ENCODE results near the gene STAB1.

The STAB1 gene

DNA sequence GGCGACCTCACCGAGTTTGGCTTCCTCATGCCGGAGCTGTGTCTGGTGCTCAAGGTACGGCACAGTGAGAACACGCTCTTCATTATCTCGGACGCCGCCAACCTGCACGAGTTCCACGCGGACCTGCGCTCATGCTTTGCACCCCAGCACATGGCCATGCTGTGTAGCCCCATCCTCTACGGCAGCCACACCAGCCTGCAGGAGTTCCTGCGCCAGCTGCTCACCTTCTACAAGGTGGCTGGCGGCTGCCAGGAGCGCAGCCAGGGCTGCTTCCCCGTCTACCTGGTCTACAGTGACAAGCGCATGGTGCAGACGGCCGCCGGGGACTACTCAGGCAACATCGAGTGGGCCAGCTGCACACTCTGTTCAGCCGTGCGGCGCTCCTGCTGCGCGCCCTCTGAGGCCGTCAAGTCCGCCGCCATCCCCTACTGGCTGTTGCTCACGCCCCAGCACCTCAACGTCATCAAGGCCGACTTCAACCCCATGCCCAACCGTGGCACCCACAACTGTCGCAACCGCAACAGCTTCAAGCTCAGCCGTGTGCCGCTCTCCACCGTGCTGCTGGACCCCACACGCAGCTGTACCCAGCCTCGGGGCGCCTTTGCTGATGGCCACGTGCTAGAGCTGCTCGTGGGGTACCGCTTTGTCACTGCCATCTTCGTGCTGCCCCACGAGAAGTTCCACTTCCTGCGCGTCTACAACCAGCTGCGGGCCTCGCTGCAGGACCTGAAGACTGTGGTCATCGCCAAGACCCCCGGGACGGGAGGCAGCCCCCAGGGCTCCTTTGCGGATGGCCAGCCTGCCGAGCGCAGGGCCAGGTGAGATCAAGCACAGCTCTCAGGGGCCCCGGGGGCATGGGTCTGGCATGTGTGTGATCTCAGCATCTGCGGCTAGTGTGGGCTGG lies 7.1 kb upstream of the STAB1 start:
- no peak for DNase-seq

DNA sequence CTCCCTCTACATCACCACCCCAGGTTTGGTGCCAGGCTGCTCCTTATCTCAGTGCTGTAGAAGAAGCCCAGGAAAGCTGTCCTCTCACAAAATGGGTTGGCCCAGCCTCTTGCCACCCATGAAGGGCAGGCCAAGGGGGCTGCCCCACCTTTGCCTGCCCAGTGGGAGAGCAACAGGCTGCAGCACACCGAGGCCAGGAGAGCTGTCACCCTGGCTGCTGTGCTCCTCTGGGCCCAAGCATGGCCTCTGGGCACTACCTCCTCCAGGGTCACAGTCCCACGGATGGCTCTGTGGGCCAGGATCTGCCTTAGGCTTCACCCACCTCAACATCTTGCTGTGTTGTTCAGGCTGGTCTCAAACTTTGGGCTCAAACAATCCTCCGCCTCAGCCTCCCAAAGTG lies 6.4 kb upstream of the STAB1 start:
- DNase-seq, result no peak

DNA sequence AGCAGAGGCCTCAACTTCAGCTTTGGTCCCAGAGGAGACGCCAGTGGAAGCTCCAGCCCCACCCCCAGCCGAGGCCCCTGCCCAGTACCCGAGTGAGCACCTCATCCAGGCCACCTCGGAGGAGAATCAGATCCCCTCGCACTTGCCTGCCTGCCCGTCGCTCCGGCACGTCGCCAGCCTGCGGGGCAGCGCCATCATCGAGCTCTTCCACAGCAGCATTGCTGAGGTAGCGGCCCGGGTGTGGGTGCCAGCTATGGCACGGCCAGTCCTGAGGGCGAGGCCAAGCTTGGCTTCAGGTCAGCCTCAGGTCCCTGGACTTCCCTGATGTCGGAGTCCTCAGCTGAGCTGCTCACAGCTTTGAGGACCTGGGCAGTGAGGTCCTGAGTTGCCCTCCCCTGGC lies 5.7 kb upstream of the STAB1 start:
- DNase-seq, result no peak

DNA sequence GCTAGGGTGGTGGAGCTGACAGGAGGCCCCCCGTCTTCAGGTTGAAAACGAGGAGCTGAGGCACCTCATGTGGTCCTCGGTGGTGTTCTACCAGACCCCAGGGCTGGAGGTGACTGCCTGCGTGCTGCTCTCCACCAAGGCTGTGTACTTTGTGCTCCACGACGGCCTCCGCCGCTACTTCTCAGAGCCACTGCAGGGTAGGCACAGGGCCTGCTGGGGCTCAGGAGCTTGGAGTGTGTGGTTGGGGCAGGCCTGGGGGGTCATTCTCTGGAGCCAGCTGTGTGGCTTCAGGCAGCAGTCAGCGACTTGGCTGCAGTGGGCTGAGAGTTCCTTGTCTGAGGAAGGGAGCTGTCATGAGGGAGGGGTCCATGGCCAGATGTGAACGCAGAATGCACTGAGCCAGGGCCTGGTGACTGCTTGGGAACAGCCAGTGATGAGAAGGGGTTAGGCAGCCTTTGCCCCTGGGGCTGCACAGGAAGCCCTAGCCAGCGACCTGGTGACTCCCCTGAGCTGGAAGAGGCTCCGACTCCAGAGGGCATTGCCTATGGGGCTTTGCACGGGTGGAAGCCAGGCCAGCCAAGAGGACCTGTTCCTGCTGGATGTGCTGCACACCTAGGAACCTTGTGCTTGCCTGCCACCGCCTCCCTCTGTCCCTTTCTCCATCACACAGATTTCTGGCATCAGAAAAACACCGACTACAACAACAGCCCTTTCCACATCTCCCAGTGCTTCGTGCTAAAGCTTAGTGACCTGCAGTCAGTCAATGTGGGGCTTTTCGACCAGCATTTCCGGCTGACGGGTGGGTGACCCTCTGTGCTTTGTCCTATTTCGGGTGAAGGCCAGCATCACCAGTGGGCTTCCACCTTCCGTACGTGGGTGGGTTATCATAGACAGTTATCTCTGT lies 4.9 kb upstream of the STAB1 start:
- DNase-seq, result no peak

DNA sequence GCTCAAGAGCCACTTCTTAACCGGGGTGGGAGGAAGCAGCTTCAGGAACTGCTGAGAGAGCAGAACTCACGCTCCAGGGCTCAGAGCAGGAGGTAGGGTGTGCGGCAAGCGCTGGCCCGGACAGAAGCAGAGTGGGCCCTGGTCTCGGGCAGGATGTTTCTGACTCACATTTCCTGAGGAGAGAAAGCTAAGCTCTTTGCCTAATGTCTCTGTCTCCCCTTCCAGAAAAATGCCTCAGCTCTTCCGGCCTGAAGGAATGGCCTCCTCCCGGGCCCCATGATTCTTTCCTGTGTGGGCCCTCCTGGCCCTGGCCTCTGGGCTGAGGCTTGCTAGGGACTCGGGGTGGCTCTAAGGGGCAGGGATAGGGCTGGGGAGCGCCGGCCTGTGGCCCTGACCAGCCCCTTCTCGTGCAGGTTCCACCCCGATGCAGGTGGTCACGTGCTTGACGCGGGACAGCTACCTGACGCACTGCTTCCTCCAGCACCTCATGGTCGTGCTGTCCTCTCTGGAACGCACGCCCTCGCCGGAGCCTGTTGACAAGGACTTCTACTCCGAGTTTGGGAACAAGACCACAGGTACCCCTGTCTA lies 4.1 kb upstream of the STAB1 start:
- DNase-seq, result no peak

DNA sequence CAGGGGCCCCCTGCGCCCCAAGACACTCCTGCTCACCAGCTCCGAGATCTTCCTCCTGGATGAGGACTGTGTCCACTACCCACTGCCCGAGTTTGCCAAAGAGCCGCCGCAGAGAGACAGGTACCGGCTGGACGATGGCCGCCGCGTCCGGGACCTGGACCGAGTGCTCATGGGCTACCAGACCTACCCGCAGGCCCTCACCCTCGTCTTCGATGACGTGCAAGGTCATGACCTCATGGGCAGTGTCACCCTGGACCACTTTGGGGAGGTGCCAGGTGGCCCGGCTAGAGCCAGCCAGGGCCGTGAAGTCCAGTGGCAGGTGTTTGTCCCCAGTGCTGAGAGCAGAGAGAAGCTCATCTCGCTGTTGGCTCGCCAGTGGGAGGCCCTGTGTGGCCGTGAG lies 3.1 kb upstream of the STAB1 start:
- no peak for DNase-seq

DNA sequence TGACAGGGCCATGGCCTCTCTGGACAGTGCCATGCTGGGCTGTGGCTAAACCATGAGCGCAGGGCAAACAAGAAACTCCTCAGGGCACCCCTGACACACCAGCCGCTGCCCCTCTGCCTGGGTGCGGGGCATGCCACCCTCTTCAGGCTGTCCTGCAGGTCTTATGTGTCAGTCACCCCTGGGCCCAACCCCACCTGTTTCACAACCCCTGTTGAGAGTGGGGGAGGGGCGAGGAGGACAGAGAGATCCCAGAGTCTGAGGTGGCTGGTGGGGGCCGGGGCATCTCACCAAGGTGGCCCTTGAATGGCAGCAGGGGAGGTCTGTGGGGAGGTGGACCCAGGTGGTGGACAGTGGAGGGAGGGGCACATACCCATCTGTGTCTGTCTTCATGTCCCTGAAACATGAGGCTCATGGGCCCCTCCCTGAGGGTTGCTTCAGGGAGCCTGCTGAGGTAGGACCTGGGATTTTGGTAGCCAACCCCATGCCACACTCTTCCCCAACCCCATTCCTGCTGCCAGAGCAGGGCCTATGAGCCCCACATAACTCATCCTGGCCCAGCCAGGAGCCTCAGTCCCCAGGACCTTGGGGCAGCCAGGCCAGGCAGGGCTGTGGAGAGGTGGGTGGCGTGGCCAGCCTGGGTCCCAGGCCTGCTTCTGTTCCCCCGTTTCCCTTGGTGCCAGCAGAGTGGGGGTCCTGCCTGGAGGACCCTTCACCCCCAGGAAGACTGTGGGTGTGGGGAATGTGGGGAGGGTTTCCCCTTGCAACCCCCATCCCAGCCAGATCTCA lies 1.7 kb upstream of the STAB1 start:
- no peak for DNase-seq

DNA sequence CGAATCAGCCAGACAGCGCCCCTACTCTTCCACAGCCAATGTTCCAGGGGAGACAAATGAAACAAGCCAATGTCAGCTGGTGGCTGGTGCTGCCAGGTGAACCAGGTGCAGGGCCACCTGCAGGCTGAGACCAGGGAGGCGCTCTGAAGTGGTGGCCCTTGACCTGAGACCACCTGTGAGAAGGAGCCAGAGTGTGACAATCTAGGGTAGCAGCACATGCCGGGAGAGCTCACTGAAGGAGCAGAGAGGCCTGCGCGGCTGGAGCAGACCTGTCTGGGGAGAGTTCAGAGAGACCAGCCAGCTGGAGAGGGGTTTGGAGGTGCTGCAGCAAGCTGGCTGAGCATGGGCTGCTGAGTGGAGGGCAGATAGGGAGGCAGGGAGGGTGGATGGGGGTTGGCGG lies 693 bp upstream of the STAB1 start:
- no peak for DNase-seq

DNA sequence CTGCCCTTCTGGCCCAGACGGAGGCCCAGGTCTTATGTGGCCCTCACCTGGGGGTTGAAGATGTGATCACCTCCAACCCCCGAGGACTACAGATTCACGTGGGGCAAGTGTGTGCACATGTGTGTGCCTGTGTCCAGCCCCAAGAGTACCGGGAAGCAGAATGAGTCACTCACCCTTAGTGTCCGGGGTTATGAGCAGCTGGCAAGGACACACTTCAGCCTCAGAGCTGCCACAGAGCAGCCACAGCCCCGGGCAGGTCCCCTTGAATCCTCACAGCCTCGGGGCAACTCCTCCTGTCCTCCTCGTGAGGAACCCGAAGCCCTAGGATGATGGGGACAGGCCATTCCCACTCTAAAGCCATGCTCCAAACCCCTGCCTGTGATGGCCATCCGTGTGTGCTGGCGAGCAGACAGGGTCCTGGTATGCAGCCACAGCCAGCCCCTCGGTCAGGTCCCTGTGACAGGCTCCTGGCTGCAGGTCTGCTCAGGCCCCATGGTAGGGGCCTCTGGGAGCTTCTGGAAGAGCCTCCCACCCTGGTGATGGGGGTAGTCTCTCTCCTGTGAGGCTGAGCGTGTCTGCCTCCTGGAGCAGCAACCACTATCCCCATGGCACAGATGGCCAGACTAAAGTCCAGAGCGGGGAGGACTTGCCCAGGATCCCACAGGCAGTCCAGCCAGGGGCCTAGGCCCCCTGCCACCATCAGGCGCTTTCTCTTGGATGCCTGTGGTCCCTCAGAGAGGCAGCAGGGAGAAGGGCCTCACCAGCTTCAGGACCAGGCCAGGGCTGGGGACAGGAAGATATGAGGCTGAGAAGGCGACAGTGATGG lies 852 bp downstream of the STAB1 start:
- no peak for DNase-seq

DNA sequence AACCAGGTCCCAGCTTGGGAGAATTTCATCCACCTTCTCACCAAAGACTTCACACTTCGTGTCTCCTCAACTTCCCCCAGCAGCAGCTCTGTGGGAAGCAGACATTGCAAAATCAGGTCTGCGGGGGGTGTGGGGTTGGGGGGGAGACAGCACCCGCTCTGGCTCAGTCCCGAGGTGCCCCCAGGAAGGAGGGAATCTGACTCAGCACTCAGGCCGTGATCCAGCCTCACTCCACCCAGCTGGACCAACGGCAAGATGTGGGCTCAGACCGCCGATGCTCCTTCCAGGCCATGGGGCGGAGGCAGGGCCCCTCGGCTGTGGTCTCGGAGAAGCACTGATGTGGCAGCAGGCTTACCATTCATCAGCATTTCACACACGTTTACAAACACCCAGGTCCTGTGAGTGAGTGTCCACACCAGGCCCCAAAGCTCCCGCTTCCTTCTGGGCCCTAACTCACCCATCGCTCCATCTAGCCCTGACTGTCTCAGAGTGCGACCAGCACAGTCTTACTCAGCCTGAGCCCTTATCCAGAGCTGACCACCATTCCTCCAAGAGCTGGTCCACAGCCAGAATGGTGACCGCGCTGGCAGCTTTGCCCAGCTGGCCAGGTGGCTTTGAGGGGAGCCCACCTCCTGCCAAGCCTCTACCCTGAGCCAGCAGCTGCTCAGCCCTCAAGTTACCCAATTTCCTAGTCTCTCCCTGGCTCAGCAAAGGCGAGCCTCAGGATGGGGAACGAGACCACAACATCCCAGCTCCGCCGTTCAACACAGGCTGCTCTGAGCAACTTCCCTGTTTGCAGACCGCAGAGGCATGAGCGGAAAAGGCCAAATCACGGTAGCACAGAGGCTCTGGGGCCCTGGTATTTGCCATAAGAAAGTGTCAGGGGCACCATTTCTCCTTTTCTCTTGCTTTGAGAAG lies 3.3 kb downstream of the STAB1 start:
- DNase-seq, result no peak

DNA sequence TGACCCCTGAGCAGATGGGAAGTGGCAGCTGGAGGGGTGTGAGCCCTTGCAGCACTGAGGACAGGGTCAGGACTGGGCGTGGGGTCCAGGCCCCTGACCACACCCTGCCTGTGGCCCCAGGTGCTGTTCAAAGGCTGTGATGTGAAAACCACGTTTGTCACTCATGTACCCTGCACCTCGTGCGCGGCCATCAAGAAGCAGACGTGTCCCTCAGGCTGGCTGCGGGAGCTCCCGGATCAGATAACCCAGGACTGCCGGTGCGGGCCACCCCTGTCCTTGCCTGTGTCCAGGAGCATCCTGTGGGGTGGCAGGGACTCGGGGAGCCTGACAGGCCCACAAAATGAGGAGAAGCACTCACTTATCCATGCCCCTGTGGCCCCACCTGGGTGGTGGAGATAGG lies 5.9 kb downstream of the STAB1 start:
- no peak for DNase-seq

DNA sequence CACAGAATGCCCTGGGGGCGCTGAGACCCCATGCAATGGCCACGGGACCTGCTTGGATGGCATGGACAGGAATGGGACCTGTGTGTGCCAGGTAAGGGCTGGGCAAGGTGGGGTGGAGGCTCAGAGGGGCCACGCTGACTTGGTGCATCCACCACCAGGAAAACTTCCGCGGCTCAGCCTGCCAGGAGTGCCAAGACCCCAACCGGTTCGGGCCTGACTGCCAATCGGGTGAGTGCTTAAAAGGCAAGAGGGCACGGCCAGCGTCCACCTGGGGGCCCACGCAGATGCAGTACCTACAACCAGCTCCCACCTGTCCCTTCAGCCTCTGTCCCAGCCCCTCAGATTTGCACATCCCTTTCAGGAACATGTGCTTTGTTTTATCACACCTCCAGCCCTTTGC lies 6.9 kb downstream of the STAB1 start:
- DNase-seq, result no peak

DNA sequence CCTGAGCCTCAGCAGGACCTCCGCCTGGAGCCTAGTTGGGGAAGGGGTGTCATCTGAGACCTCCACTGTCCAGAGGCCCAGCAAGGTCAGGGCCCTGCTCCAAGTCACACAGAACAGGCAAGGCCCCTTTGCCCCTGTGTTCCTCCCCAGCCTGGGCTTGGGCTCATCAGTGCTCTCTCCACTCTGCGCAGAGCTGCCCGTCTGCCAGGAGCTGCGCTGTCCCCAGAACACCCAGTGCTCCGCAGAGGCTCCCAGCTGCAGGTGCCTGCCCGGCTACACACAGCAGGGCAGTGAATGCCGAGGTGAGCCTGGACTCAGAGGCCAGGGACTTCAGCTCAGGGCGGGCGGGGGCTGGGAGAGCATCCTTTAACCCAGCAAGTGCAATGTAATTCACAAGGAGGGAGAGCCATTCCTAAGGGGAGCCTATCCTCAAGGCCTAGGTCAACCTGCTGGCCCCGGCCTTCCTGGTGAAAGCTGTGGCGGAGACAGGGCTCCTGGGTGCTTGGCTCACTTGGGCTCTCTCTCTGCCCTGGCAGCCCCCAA lies 7.7 kb downstream of the STAB1 start:
- DNase-seq, result no peak

DNA sequence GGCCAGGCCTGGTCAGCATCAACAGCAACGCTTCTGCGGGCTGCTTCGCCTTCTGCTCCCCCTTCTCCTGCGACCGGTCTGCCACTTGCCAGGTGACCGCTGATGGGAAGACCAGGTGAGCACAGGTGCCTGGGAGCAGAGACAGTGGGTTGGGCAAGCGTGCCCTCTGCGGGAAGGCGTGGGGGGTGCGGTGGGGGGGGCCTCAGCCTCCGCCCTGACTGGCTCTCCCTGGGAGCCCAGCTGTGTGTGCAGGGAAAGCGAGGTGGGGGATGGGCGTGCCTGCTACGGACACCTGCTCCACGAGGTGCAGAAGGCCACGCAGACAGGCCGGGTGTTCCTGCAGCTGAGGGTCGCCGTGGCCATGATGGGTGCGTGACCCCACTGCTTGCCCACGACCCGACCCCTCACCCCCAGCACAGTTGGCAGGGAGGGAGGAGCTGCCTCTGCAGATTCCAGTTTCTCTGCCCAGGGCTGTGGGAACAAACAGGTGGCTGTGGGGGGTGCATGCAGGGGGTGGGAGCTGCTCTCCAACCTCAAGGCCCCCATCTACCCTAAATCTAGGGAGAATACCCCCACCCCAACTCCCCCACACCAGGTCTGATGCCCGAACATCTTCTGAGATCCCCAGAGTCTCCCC lies 8.8 kb downstream of the STAB1 start:
- no peak for DNase-seq

DNA sequence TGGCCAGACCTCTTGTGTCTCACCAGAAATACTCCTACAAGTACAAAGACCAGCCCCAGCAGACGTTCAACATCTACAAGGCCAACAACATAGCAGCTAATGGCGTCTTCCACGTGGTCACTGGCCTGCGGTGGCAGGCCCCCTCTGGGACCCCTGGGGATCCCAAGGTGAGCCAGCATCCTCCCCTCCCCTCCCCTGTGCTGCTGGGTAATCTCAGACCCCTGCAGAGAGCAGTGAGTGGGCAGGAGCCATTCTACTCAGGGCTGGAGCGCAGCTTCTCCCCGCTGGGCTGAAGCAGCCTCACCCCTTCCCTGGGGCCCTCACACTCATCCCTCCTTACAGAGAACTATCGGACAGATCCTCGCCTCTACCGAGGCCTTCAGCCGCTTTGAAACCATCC lies 9.8 kb downstream of the STAB1 start:
- DNase-seq, result no peak

DNA sequence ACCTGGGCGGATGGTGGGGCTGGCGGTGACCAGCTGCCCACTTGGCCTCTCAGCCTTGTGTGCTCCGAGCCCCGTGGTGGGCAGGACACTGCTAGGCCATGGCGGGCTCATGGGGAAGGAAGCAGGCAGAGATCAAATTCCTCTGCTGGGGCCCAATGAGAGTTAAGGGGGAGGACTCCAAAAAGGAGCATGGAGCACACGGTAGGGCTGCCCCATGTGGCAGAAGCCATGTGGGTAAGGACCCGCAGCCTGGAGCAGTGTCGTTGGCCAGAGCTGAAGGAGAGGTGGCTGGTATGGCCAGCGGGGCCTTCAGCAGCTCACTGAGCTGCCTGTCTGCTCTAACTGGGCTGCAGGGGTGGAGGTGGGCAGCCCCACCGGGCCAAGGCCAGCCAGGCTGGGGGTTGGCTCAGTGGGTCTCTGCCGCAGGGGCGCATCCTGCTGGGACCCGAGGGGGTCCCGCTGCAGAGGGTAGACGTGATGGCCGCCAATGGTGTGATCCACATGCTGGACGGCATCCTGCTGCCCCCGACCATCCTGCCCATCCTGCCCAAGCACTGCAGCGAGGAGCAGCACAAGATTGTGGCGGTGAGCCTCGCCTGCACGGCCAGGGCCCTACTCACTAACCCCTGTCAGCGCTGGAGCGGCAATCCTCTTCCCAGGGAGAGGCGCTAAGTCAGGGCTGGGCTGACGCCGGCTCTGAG lies 11.3 kb downstream of the STAB1 start:
- DNase-seq, result no peak

DNA sequence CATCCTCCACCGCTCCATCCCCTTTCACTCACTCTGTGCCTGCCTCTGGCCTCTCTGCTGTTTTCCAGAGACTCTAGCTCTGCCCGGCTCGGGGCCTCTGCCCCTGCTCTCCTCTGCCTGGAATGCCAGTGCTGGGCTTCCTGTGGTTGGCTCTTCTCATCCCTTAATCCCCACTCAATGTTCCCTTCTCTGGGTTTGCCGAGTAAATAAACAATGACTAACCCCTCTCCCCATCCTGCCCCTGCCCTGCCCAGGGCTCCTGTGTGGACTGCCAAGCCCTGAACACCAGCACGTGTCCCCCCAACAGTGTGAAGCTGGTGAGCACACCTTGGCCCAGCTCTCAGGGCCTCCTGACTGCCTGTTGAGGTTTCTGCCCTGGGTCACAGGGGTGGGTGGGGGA lies 12.2 kb downstream of the STAB1 start:
- no peak for DNase-seq

DNA sequence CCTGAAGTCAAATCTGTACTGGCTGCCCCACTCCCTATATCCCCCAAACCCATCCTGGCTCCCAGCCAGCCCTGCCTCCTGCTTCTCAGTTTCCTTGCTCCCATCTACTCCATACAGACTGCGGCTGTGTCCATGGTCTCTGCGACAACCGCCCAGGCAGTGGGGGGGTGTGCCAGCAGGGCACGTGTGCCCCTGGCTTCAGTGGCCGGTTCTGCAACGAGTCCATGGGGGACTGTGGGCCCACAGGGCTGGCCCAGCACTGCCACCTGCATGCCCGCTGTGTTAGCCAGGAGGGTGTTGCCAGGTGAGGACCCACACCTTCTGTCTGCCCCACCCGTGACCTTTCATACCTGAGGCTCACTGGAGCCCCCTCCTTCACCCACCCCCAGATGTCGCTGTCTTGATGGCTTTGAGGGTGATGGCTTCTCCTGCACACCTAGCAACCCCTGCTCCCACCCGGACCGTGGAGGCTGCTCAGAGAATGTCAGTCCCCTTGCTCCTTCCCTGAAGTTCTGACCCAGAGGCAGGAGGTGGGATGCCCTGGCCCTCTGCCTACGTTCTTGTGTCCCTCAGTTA lies 14.7 kb downstream of the STAB1 start:
- no peak for DNase-seq

DNA sequence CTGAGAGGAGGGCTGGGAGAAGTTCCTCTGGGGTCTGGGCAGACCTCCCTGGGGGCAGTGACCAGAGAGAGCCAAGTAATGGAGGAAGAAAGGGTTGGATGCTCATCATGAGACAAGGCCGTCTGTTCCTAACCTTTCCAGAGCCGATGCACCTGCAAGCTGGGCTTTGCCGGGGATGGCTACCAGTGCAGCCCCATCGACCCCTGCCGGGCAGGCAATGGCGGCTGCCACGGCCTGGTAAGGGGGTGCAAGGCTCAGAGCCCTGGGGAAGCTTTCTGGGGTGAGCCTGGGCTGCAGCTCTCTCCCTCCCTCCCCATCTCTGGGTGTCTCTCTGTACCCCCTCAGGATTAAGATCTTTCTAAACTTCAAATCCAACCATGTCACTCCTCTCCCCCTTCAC lies 16.4 kb downstream of the STAB1 start:
- no peak for DNase-seq

All from activated CD4-positive, alpha-beta T cell treated with anti-CD3 and anti-CD28 coated beads, Interleukin-10, Interleukin-2, amounts not matched to agents 100 ng/mL and 50 ng/mL, durations not matched to agents 16 hours and 8 hours (primary cell).